Stimulated activated CD8-positive, alpha-beta memory T cell treated with anti-CD3 and anti-CD28 coated beads, Interleukin-7, amount 100 ng/mL, for 4 hours (primary cell): ENCODE data around the gene CHST9.
"Not testable (repeated sequence)": the region's sequence is repeated elsewhere in the genome, so short reads cannot be mapped to it uniquely, and the experiment has no call there.

ENCODE experiments used
- DNase-seq, 2 donors: peaks; one replicate each; pipeline ENCODE4 v3.0.0-alpha.2; 2020; ENCODE audit warnings: low read depth in 2 of 2

The CHST9 gene

GRCh38 chr18:27171993-27172392 is 13.1 kb downstream of the CHST9 start:
- no peak for DNase-seq

DNA sequence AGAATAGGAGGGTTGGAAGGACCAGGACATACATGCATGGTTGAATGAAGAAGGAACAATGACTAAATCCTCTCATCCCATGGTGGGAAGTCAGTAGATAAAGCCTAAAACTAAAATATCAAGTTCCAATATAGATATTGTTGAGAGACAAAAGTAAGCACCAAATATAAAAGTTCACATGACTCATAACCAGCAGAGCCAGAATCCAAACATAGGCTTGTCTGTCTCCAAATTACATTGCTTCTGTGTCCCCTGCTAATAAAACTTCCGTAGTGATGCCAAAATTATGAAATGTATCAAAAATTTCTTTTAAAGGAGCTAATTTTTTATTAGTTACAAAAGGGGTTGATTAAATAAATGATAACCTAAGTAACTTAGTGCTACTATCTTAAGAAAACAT is 19.7 kb downstream of the CHST9 start:
- DNase-seq = no peak

DNA sequence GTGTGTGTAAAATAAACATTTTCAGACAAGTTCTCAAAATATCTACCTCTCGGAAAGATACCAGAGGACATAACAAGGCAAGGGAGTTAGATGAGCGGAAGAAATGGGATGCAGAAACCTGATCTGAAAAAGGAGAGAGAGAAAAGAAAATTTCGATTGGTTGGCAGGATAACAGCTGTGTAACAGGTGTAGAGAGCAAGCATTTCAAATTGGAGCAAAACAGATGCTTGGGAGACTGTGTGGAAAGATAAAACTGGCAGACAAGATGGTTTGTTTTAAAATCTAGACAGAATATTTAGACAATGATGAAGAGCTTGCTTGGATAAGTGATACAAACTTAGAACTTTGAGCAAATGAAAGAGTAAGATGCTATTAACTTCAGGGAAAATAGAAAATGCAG is 20.2 kb downstream of the CHST9 start:
- DNase-seq = no peak

DNA sequence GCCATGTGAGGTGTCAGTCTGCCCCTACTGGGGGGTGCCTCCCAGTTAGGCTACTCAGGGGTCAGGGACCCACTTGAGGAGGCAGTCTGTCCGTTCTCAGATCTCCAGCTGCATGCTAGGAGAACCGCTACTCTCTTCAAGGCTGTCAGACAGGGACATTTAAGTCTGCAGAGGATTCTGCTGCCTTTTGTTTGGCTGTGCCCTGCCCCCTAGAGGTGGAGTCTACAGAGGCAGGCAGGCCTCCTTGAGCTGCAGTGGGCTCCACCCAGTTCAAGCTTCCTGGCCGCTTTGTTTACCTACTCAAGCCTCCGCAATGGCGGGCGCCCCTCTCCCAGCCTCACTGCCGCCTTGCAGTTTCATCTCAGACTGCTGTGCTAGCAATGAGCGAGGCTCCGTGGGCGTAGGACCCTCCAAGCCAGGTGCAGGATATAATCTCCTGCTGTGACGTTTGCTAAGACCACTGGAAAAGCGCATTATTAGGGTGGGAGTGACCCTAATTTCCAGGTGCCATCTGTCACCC is 21.9 kb downstream of the CHST9 start:
- not testable (repeated sequence) for DNase-seq

GRCh38 chr18:27149240-27149639 is 35.9 kb downstream of the CHST9 start:
- DNase-seq = not testable (repeated sequence)

- DNase-seq = no peak
These were observed 40.4 kb downstream of the CHST9 start for GRCh38 chr18:27144672-27145071.

GRCh38 chr18:27143580-27144287 is 41.4 kb downstream of the CHST9 start:
- no peak for DNase-seq

DNA sequence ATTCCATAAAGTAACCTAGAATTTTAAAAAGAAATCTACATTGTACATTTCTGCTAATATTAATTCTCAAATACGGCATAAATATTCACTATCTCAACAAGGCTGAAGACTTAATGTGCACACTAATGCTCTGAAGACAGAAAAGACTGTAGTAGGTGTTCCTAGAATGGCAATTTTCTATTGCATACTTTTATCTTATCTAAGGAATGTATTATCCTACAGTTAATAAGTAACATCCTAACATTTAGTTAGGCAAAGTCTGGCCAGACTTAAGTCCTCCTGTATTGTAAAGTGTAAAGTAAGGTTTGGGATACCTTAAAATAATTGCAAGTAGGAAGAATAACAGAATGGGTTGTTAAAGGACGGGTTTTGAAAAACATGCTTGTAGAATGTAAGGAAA is 42.2 kb downstream of the CHST9 start:
- no peak for DNase-seq

DNA sequence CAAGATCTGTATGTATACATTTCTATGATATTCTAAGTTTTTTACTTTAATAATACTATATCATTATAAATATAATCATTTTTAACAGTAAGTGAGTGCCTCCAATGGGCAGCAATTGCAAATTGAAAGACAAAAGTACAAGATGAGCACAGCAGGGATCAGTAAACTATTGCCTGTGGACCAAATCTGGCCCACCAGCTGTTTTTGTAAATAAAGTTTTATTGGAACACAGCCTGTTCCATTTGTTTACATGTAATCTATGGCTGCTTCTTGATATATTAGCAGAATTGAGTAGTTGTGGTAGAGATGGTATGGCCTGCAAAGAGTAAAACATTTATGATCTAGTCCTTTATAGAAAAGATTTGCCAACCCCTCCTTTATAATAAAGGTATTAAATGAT is 43.2 kb downstream of the CHST9 start:
- DNase-seq = no peak

DNA sequence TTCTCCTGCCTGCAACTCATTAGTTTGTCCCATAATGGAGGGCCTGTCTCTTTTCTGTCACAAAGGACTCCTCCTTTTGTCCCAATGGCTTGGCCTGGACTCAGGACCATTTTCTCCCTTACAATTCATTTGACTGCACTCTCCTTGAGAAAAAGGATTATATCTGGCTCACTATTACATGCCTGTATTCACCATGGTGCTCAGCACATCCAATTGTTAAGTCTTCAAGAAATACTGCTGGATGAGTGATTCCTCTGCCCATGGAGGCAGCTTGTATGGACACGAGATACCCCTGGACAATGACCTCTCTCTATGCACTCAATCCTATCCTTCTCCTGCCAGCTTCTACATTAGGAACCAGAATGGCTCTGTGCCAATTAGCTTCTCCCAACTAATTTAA is 47.0 kb downstream of the CHST9 start:
- no peak for DNase-seq

DNA sequence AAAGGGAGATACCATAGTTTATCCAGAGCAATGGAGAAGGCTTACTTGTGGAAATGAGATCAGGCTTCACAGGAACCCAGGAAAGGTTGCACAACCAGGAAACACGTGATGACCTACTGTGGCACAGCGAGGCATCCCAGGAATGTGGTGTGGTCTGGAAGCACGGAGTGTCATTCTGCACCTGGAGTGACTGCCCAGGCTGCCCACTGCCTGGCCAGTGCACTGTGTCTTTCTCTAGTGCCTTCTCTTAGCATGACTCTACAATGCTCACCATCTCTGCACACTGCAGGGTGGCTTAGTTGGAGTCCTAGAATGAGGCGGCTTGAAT is 48.9 kb downstream of the CHST9 start:
- DNase-seq = no peak

DNA sequence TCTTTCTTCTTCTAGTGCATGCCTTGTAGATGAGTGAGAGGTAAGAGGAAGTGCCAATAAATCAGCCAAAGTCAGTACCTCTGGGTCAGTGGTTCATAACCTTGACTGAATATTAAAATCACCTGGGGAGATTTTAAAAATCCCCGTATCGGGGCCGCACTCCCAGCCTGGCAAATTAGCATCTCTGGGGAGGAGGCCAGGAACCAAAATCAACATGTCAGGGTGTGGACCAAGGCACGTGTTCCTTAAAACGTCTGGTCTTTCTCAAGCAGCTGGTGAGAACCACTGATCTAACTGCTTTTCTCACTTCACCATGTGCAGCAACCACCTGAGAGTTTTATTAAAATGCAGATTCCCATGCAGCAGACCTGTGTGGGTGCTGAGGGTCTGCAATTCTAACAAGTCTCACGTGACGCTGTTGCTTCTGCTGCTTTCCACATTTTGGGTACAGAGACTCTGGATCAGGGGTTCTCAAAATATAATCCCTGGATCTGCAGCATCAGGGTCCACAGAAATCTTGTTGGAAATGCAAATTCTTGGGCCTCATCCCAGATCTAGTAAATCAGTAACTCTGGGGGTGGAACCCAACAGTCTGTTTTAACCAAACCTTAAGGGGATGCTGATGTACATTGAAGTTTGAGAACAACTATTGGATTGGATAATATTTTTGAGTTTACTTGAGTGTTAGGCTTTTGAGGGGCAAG is 49.5 kb downstream of the CHST9 start:
- DNase-seq = no peak

GRCh38 chr18:27130065-27130630 is 55.0 kb downstream of the CHST9 start:
- DNase-seq = no peak

- DNase-seq = no peak
These were observed 60.9 kb downstream of the CHST9 start for GRCh38 chr18:27124196-27124595.

GRCh38 chr18:27121108-27121507 is 64.0 kb downstream of the CHST9 start:
- DNase-seq = no peak

- DNase-seq = no peak
These were observed 64.9 kb downstream of the CHST9 start for GRCh38 chr18:27120246-27120645.

- no peak for DNase-seq
These were observed 66.1 kb downstream of the CHST9 start for GRCh38 chr18:27118973-27119372.

GRCh38 chr18:27114842-27115241 is 70.3 kb downstream of the CHST9 start:
- no peak for DNase-seq

- no peak for DNase-seq
These were observed 71.8 kb downstream of the CHST9 start for GRCh38 chr18:27113358-27113757.

DNA sequence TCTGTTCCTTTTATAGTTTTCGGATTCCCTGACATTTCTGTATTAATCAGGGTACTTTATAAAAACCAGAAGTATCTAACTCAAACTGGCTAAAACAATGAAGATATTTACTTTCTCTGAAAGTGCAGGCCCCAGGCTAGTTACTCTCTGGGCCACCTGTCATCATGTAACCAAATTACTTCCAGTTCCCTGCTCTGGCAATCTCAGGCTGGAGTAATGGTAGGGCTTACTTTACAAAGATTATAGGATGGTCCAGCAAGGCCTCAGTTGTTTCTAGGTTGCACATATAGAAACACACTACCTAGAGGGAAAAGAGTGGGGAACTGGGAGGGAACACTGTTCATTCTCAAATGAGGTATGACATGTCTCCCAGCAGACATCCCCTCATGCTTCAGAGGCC is 74.8 kb downstream of the CHST9 start:
- no peak for DNase-seq

GRCh38 chr18:27109451-27109850 is 75.7 kb downstream of the CHST9 start:
- DNase-seq = no peak

DNA sequence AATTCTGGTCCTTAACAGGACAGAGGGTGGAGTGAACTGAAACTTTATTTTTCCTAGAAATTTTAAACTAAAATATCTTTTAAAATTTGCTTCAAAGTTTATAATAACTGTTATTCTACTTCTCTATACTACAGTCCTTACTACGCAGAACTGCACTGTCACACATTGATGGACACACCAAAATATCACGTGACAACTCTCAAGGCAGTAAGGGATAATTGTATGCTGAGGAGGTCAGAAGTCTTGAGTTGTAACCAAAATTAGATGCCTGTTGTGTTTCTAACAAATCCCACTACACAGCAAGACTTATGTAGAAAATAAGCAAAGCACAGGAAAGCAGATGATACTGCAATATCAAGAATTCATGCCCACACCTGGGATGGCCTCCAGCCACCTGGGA is 76.3 kb downstream of the CHST9 start:
- no peak for DNase-seq

- DNase-seq = no peak
These were observed 80.4 kb downstream of the CHST9 start for GRCh38 chr18:27104743-27105142.
